Neural cell (in vitro differentiated cells): ENCODE data around the gene HPCA. TPM values are rescaled to one million over a fixed set of nuclear protein-coding genes. Genes with fewer than 3 reads are reported as not detected.

Experiments
- H2AFZ ChIP-seq: fragments of 200-600, 300-800 bp; sonication (generic), shearing (Covaris generic); 2 replicates; pipeline ENCODE4 v1.6.0; 2014; ENCODE audit warnings: low read depth, mild to moderate bottlenecking, antibody characterized with exemption, low read length, moderate library complexity
- H3F3A ChIP-seq: fragments of 200-600 bp; shearing (Covaris generic); 2 replicates; pipeline ENCODE4 v1.6.1; 2016; ENCODE audit warnings: mild to moderate bottlenecking, moderate library complexity, mixed read lengths, antibody characterized with exemption, low read length; ENCODE audit not compliant: insufficient read depth, poor library complexity, severe bottlenecking
- H3K27ac ChIP-seq: fragments of 200-600, 300-800 bp; sonication (generic), shearing (Covaris generic); 2 replicates; pipeline ENCODE4 v1.5.1; 2014; ENCODE audit warnings: mild to moderate bottlenecking, low read length, moderate library complexity
- H3K27me3 ChIP-seq: fragments of 300-800, 200-600 bp; sonication (generic), shearing (Covaris generic); 2 replicates; pipeline ENCODE4 v1.6.0; 2014; ENCODE audit warnings: mild to moderate bottlenecking, low read depth, low read length, moderate library complexity; ENCODE audit not compliant: insufficient read depth
- H3K36me3 ChIP-seq: fragments of 300-800, 200-600 bp; sonication (generic), shearing (Covaris generic); 2 replicates; pipeline ENCODE4 v1.5.1; 2014; ENCODE audit warnings: mild to moderate bottlenecking, antibody characterized with exemption, low read length, moderate library complexity; ENCODE audit not compliant: insufficient read depth
- H3K4me2 ChIP-seq: fragments of 300-800, 200-600 bp; sonication (generic), shearing (Covaris generic); 2 replicates; pipeline ENCODE4 v1.6.0; 2014; ENCODE audit warnings: mild to moderate bottlenecking, low read length
- H3K4me3 ChIP-seq: fragments of 300-800, 200-600 bp; sonication (generic), shearing (Covaris generic); 2 replicates; pipeline ENCODE4 v1.5.1; 2014; ENCODE audit warnings: mild to moderate bottlenecking, low read length, moderate library complexity
- H3K79me2 ChIP-seq: fragments of 200-600 bp; shearing (Covaris generic); replicated peaks from 2 replicates; pipeline ENCODE4 v1.6.0; 2014; ENCODE audit warnings: mild to moderate bottlenecking, low read length, moderate library complexity; ENCODE audit not compliant: insufficient read depth
- H3K9ac ChIP-seq: fragments of 300-800, 200-600 bp; sonication (generic), shearing (Covaris generic); 2 replicates; pipeline ENCODE4 v1.6.1; 2016; ENCODE audit warnings: mild to moderate bottlenecking, low read length, mixed read lengths
- H3K9me2 ChIP-seq: fragments of 200-600 bp; shearing (Covaris generic); 2 replicates; pipeline ENCODE4 v1.6.1; 2016; ENCODE audit warnings: mild to moderate bottlenecking, low read length, mixed read lengths; ENCODE audit not compliant: insufficient read depth
- H3K9me3 ChIP-seq: fragments of 200-600, 300-800 bp; sonication (generic), shearing (Covaris generic); 2 replicates; pipeline ENCODE4 v1.6.1; 2016; ENCODE audit warnings: mild to moderate bottlenecking, mixed run types, low read length, moderate library complexity, mixed read lengths
- H4K20me1 ChIP-seq: fragments of 200-600 bp; shearing (Covaris generic); 2 replicates; pipeline ENCODE4 v1.6.1; 2016; ENCODE audit warnings: mild to moderate bottlenecking, mixed run types; ENCODE audit not compliant: insufficient read depth
- EP300 ChIP-seq: fragments of 450-650 bp; conservative IDR thresholded peaks from 2 replicates; pipeline ENCODE4 v1.6.1; 2014; ENCODE audit warnings: antibody characterized with exemption, mild to moderate bottlenecking, moderate library complexity; ENCODE audit not compliant: poor library complexity, severe bottlenecking
- EZH2 ChIP-seq: fragments of 200-600, 300-800 bp; shearing (Covaris generic), sonication (generic); IDR thresholded peaks from 2 replicates; pipeline ENCODE4 v1.6.1; 2014; ENCODE audit warnings: antibody characterized with exemption, low read length, borderline replicate concordance, mild to moderate bottlenecking; ENCODE audit not compliant: insufficient read depth, poor library complexity, severe bottlenecking
- MXI1 ChIP-seq: fragments of 450-650 bp; conservative IDR thresholded peaks from 2 replicates; pipeline ENCODE4 v1.6.1; 2014; ENCODE audit warnings: antibody characterized with exemption, mild to moderate bottlenecking; ENCODE audit not compliant: poor library complexity, severe bottlenecking
- POLR2AphosphoS5 ChIP-seq: IDR thresholded peaks from 2 replicates; pipeline ENCODE4 v1.6.1; 2012
- RAD21 ChIP-seq: fragments of 450-650 bp; conservative IDR thresholded peaks from 2 replicates; pipeline ENCODE4 v1.6.1; 2014; ENCODE audit warnings: antibody characterized with exemption, mild to moderate bottlenecking, moderate library complexity
- SMC3 ChIP-seq: fragments of 450-650 bp; conservative IDR thresholded peaks from 2 replicates; pipeline ENCODE4 v1.6.1; 2014; ENCODE audit warnings: antibody characterized with exemption, mild to moderate bottlenecking, moderate library complexity; ENCODE audit not compliant: poor library complexity
- TAF1 ChIP-seq: IDR thresholded peaks from 2 replicates; pipeline ENCODE4 v1.6.1; 2012; ENCODE audit warnings: low read depth
- polyA plus RNA-seq: library from polyadenylated mRNA; depleted of rRNA; stranded (reverse); fragments of >200 nt; gene quantifications from 2 replicates; pipeline ENCODE4 v1.2.3, GENCODE V29; 2014
- TF ChIP-seq, protein P1 (sequence below): fragments of 450-650 bp; IDR thresholded peaks from 2 replicates; pipeline ENCODE4 v1.5.1; 2014; ENCODE audit warnings: antibody characterized with exemption, mild to moderate bottlenecking, moderate library complexity; ENCODE audit not compliant: poor library complexity, severe bottlenecking
- TF ChIP-seq, protein P2 (sequence below): IDR thresholded peaks from 2 replicates; pipeline ENCODE4 v1.6.1; 2012; ENCODE audit warnings: borderline replicate concordance

HPCA gene
- polyA plus RNA-seq, 1 donor from 2014 or later: 1.9 TPM

DNA sequence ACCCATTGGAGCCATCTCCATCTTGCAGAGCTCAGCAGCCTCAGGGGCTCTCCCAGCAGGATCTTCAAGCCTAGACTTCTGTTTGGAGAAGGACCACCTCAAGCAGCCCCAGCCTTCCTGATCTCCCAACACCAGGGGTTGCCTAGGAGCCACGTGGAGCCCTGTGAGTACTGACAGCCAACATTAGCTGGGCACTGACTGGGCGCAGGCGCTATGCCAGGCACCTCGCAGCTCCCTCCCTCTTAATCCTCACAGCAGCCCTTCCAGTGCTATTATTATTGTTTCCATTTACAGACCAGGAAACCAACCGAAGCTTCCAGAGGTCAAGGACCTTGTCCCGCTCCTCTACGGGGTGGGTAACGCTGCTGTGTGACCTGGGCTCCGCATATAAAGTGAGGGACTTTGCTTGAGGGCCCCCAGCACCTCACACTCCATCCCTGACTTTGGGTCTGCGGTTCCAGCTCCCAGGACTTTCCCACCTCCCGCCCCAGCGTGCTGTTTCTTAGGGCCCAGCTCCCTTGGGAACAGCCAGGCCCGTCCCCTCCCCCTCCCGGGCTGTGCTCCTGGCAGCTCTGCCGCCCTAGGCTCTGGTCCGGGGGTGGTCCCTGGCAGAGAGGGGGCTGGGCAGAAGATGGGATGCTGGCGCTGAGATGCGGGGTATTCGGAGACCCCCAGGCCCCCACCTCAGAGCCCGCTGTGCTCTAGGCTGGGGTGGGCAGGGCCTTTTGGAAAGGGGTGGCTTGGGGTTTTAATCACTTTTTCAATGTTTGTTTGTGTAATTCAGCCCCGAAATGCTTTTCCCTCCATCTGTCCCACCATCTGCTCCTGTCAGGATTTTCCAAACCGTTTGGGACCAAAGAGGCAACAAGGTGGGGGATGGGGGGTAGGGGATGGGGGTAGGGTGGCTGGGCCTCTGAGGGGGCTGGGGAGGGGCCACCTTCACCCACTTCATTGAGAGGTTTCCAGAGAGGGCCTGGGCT lies 4.1 kb upstream of the HPCA start:
- H3K79me2 ChIP-seq: no peaks in the 10 kb centered on the region
- no peaks in the 10 kb centered on the region for H3F3A ChIP-seq
- no peak overlapping the region for H3K4me2 ChIP-seq
- no peaks in the 10 kb centered on the region for H3K9me2 ChIP-seq
- H3K27me3 ChIP-seq: peaks cover 20% of the 10 kb centered on the region
- H2AFZ ChIP-seq: no peak overlapping the region
- no peaks in the 10 kb centered on the region for H4K20me1 ChIP-seq
- H3K9ac ChIP-seq: no peak overlapping the region
- TF ChIP-seq, protein P1, sequence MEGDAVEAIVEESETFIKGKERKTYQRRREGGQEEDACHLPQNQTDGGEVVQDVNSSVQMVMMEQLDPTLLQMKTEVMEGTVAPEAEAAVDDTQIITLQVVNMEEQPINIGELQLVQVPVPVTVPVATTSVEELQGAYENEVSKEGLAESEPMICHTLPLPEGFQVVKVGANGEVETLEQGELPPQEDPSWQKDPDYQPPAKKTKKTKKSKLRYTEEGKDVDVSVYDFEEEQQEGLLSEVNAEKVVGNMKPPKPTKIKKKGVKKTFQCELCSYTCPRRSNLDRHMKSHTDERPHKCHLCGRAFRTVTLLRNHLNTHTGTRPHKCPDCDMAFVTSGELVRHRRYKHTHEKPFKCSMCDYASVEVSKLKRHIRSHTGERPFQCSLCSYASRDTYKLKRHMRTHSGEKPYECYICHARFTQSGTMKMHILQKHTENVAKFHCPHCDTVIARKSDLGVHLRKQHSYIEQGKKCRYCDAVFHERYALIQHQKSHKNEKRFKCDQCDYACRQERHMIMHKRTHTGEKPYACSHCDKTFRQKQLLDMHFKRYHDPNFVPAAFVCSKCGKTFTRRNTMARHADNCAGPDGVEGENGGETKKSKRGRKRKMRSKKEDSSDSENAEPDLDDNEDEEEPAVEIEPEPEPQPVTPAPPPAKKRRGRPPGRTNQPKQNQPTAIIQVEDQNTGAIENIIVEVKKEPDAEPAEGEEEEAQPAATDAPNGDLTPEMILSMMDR: no peak
- no peak for TF ChIP-seq EZH2
- no peak for TF ChIP-seq RAD21
- TF ChIP-seq EP300: no peak
- no peak overlapping the region for H3K27ac ChIP-seq
- no peaks in the 10 kb centered on the region for H3K36me3 ChIP-seq
- no peak overlapping the region for H3K4me3 ChIP-seq
- no peaks in the 10 kb centered on the region for H3K9me3 ChIP-seq

DNA sequence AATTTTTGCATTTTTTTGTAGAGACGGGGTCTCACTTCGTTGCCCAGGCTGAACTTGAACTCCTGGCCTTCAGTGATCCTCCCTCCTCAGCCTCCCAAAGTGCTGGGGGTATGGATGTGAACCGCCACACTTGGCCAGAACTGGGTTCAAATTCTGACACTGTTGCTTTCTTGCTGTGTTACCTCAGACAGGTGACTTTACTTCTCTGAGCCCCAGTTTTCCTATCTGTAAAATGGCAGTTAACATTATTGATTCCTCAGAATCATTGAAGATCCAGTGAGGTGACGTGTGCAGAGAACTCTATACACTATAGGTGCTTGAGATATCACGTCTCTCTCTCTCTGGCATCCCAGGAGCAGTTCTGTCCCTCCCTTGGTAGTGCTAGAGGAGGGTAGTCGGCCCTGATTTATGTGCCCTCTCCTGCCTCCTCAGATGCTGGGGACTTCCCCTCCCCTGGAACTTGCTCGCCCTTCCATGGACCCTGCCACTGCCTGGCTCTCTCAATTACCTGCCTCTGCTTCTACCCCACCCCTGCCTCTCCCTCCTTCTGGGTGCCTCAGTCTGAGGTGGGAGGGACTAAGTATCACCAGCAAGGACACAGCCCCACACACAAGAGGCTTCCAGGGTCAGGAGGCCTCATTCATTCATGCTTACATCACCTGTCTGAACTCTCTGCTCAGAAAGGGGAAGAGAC lies 2.8 kb upstream of the HPCA start:
- H3K27ac ChIP-seq: no peak overlapping the region
- no peaks in the 10 kb centered on the region for H3K9me3 ChIP-seq
- H2AFZ ChIP-seq: no peak overlapping the region

More for the DNA sequence above, 2.8 kb upstream of the HPCA start:
- Histone ChIP-seq H3K79me2 (no peaks in the 10 kb centered on the region), H3K36me3 (no peaks in the 10 kb centered on the region), H3K27me3 (peaks cover 30% of the 10 kb centered on the region), H3K9ac (no peak overlapping the region), H4K20me1 (no peaks in the 10 kb centered on the region), H3K4me3 (no peak overlapping the region), H3F3A (no peaks in the 10 kb centered on the region), H3K4me2 (no peak overlapping the region), H3K9me2 (no peaks in the 10 kb centered on the region)
- TF ChIP-seq EP300: no peak
- TF ChIP-seq, protein P2, sequence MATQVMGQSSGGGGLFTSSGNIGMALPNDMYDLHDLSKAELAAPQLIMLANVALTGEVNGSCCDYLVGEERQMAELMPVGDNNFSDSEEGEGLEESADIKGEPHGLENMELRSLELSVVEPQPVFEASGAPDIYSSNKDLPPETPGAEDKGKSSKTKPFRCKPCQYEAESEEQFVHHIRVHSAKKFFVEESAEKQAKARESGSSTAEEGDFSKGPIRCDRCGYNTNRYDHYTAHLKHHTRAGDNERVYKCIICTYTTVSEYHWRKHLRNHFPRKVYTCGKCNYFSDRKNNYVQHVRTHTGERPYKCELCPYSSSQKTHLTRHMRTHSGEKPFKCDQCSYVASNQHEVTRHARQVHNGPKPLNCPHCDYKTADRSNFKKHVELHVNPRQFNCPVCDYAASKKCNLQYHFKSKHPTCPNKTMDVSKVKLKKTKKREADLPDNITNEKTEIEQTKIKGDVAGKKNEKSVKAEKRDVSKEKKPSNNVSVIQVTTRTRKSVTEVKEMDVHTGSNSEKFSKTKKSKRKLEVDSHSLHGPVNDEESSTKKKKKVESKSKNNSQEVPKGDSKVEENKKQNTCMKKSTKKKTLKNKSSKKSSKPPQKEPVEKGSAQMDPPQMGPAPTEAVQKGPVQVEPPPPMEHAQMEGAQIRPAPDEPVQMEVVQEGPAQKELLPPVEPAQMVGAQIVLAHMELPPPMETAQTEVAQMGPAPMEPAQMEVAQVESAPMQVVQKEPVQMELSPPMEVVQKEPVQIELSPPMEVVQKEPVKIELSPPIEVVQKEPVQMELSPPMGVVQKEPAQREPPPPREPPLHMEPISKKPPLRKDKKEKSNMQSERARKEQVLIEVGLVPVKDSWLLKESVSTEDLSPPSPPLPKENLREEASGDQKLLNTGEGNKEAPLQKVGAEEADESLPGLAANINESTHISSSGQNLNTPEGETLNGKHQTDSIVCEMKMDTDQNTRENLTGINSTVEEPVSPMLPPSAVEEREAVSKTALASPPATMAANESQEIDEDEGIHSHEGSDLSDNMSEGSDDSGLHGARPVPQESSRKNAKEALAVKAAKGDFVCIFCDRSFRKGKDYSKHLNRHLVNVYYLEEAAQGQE: no peak
- no peak for TF ChIP-seq MXI1
- TF ChIP-seq TAF1: no peak
- TF ChIP-seq SMC3: no peak
- no peak for TF ChIP-seq EZH2
- TF ChIP-seq, protein P1: no peak
- no peak for TF ChIP-seq RAD21
- no peak for TF ChIP-seq POLR2AphosphoS5
